Keratinocyte (primary cell): Measurements from ENCODE around the gene C9orf153. TPM values are rescaled to one million over a fixed set of nuclear protein-coding genes. Genes with fewer than 3 reads are reported as not detected.
A peak's percentile ranks its signal among the peaks of the same experiment; 100 is the strongest.

Experiments
- DNase-seq: peaks from one replicate; pipeline ENCODE4 v3.0.0-alpha.2; 2011; ENCODE audit warnings: low read depth, missing footprints, low spot score
- FAIRE-seq: peaks from 2 replicates; lab custom pipeline; 2011; peaks lifted over from hg19 to GRCh38; lab: Jason Lieb, UNC
- H2AFZ ChIP-seq: 2 replicates; pipeline ENCODE4 v1.6.0; 2012; ENCODE audit warnings: low read length, control low read depth, inconsistent platforms; ENCODE audit not compliant: control insufficient read depth
- H3K27ac ChIP-seq: 2 replicates; pipeline ENCODE4 v1.5.1; 2011; ENCODE audit warnings: low read length; ENCODE audit not compliant: control insufficient read depth, insufficient read depth
- H3K27me3 ChIP-seq: 3 replicates; pipeline ENCODE4 v1.6.0; 2011; ENCODE audit warnings: low read length; ENCODE audit not compliant: control insufficient read depth, insufficient read depth; ENCODE audit errors: extremely low read depth
- H3K36me3 ChIP-seq, 2 experiments: 2 replicates in 1 of 2; 3 replicates in 1 of 2; pipeline ENCODE4 v1.5.1; 2011; ENCODE audit warnings: low read length in 2 of 2, mild to moderate bottlenecking in 1 of 2; ENCODE audit not compliant: control insufficient read depth in 2 of 2, insufficient read depth in 2 of 2; ENCODE audit errors: extremely low read depth in 1 of 2
- H3K4me1 ChIP-seq: 3 replicates; pipeline ENCODE4 v1.5.1; 2011; ENCODE audit warnings: low read length; ENCODE audit not compliant: control insufficient read depth, insufficient read depth; ENCODE audit errors: extremely low read depth
- H3K4me2 ChIP-seq: 3 replicates; pipeline ENCODE4 v1.6.0; 2011; ENCODE audit warnings: low read depth, low read length; ENCODE audit not compliant: control insufficient read depth, insufficient read depth; ENCODE audit errors: extremely low read depth
- H3K4me3 ChIP-seq, 3 experiments: fragments of 200-600 bp in 1 of 3; sonication (generic) in 1 of 3; 2 replicates in 2 of 3; 3 replicates in 1 of 3; pipeline ENCODE4 v1.5.1; 2011 to 2016; ENCODE audit warnings: low read length in 3 of 3, mild to moderate bottlenecking in 3 of 3, control low read depth in 2 of 3, inconsistent platforms in 1 of 3, low read depth in 1 of 3, mixed read lengths in 1 of 3, mixed run types in 1 of 3, moderate library complexity in 1 of 3; ENCODE audit not compliant: control insufficient read depth in 2 of 3, insufficient read depth in 2 of 3; ENCODE audit errors: extremely low read depth in 1 of 3
- H3K79me2 ChIP-seq: 2 replicates; pipeline ENCODE4 v1.6.0; 2012; ENCODE audit warnings: low read length; ENCODE audit not compliant: control insufficient read depth, insufficient read depth
- H3K9ac ChIP-seq: 3 replicates; pipeline ENCODE4 v1.6.0; 2011; ENCODE audit warnings: low read length; ENCODE audit not compliant: control insufficient read depth, insufficient read depth; ENCODE audit errors: extremely low read depth
- H3K9me1 ChIP-seq: 3 replicates; pipeline ENCODE4 v1.6.0; 2011; ENCODE audit warnings: low read length; ENCODE audit not compliant: control insufficient read depth, insufficient read depth; ENCODE audit errors: extremely low read depth
- H3K9me3 ChIP-seq: 2 replicates; pipeline ENCODE4 v1.5.1; 2012; ENCODE audit warnings: low read depth, low read length; ENCODE audit not compliant: control insufficient read depth
- H4K20me1 ChIP-seq: 3 replicates; pipeline ENCODE4 v1.6.0; 2011; ENCODE audit warnings: low read length; ENCODE audit not compliant: control insufficient read depth, insufficient read depth; ENCODE audit errors: extremely low read depth
- CTCF ChIP-seq, 3 experiments: IDR thresholded peaks in 1 of 3; conservative IDR thresholded peaks in 1 of 3; optimal IDR thresholded peaks in 1 of 3; 2 replicates in 2 of 3; 3 replicates in 1 of 3; pipeline versions ENCODE3 to v1.5.1; 2011; ENCODE audit warnings: low read length in 3 of 3, mild to moderate bottlenecking in 3 of 3, moderate library complexity in 2 of 3, control low read depth in 1 of 3, inconsistent platforms in 1 of 3; ENCODE audit not compliant: insufficient read depth in 2 of 3; ENCODE audit errors: extremely low read depth in 1 of 3
- EZH2 ChIP-seq: IDR thresholded peaks from one replicate; pipeline ENCODE4 v1.6.1; 2012; ENCODE audit warnings: inconsistent platforms, mild to moderate bottlenecking, low read length, moderate library complexity
- dilution Hi-C: fragments of 300-500 bp; cut with MboI; formaldehyde crosslinking; loops from one replicate; pipeline ENCODE4 v1.7.0; 2020; ENCODE audit warnings: low sequenced_read_pairs; ENCODE audit not compliant: extremely low pct_ligation_motif_present
- polyA plus RNA-seq, 5 experiments: library from polyadenylated mRNA; depleted of rRNA in 3 of 5; stranded (reverse) in 3 of 5; stranded (forward) in 1 of 5; unstranded in 1 of 5; fragments of >200 nt; gene quantifications; 1 replicate in 1 of 5; 2 replicates in 3 of 5; 3 replicates in 1 of 5; pipeline versions ENCODE4 v1.2.1 to v1.2.3, GENCODE V29; 2011 to 2012; ENCODE audit warnings: missing spikeins in 2 of 5, low read depth in 1 of 5, low replicate concordance in 1 of 5

Gene C9orf153
- polyA plus RNA-seq, 1 donor (not counting 4 experiments of a cell fraction or from before 2014, with no cell fraction given), result not detected

DNA sequence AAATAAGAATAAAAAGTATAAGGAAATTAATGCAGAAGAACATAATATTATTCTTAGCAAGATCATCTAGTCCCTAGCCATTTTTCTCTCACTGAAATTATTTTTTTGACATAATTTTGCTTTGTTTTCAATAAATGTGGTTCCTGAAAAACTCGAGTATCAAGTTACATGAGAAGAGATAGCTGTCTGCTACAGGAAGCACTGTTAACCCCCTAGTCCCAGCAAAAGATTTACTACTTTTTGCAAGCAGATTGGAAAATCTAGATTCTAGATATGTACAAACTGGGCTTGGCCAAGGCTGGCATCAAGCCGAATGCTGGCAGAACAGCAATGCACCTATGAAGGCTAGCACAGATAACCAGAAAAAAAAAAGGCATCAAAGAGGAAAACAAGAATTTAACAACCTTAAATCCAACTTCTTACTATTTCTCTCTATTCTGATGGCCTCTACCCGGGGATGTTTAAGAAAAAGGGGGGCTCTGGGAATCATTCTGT lies 44.8 kb upstream of the C9orf153 start:
- Histone ChIP-seq H3K9me3 (no peaks in the 10 kb centered on the region), H3K9me1 (no peaks in the 10 kb centered on the region), H3K27me3 (no peaks in the 10 kb centered on the region), H2AFZ (no peak overlapping the region), H3K79me2 (no peaks in the 10 kb centered on the region), H3K4me2 (no peak overlapping the region), H3K9ac (no peak overlapping the region), H3K36me3 (peaks cover 18 to 37% of the 10 kb centered on the region in 2 experiments), H3K27ac (no peak overlapping the region), H3K4me3 (no peak overlapping the region), H3K4me1 (peaks cover 9% of the 10 kb centered on the region), H4K20me1 (no peaks in the 10 kb centered on the region)
- TF ChIP-seq EZH2, result no peak
- no peak for TF ChIP-seq CTCF (optimal IDR thresholded peaks at IDR 0.05 in 1 of 3, IDR thresholded peaks at IDR 0.05 in 1 of 3, conservative IDR thresholded peaks at IDR 0.05 in 1 of 3; ENCODE audit: extremely low read depth in 1 of 3, insufficient read depth in 2 of 3, low read length in 3 of 3)
- FAIRE-seq, result no peak
- no peak for DNase-seq
- dilution Hi-C loops, result no loop called here

GRCh38 chr9:86303316-86303975 lies 44.0 kb upstream of the C9orf153 start:
- no peaks in the 10 kb centered on the region for H3K9me3 ChIP-seq
- H3K4me3 ChIP-seq, result no peak overlapping the region
- H3K79me2 ChIP-seq, result no peaks in the 10 kb centered on the region
- H3K4me2 ChIP-seq, result no peak overlapping the region
- H3K27me3 ChIP-seq, result no peaks in the 10 kb centered on the region
- H4K20me1 ChIP-seq, result no peaks in the 10 kb centered on the region
- H3K27ac ChIP-seq, result peak overlapping the region; percentile 47
- no peak for DNase-seq
- H3K36me3 ChIP-seq, result peaks cover 23 to 42% of the 10 kb centered on the region in 2 experiments
- H3K9me1 ChIP-seq, result no peaks in the 10 kb centered on the region
- no peak for TF ChIP-seq CTCF (optimal IDR thresholded peaks at IDR 0.05 in 1 of 3, IDR thresholded peaks at IDR 0.05 in 1 of 3, conservative IDR thresholded peaks at IDR 0.05 in 1 of 3; ENCODE audit: extremely low read depth in 1 of 3, insufficient read depth in 2 of 3, low read length in 3 of 3)
- no peak for TF ChIP-seq EZH2
- H3K4me1 ChIP-seq, result peaks cover 9% of the 10 kb centered on the region
- no peak overlapping the region for H3K9ac ChIP-seq
- FAIRE-seq, result peak; percentile 76
- no peak overlapping the region for H2AFZ ChIP-seq
- dilution Hi-C loops, result no loop called here
